Activated CD8-positive, alpha-beta memory T cell treated with anti-CD3 and anti-CD28 coated beads for 24 hours (primary cell): Measurements from ENCODE around the gene RASA3.

Source experiments
- DNase-seq: peaks from one replicate; pipeline ENCODE4 v3.0.0-alpha.2; 2020

Gene RASA3

GRCh38 chr13:113928685-113929627 is 203.5 kb downstream of the RASA3 start:
- no peak for DNase-seq
